Measurements from ENCODE around the gene TMC7. TPM values are rescaled to one million over a fixed set of nuclear protein-coding genes. Genes with fewer than 3 reads are reported as not detected.

Gene TMC7
- total and polyA plus RNA-seq, 9 donors: 0.15 to 1.1 (median 0.35) TPM; not detected in 1

DNA sequence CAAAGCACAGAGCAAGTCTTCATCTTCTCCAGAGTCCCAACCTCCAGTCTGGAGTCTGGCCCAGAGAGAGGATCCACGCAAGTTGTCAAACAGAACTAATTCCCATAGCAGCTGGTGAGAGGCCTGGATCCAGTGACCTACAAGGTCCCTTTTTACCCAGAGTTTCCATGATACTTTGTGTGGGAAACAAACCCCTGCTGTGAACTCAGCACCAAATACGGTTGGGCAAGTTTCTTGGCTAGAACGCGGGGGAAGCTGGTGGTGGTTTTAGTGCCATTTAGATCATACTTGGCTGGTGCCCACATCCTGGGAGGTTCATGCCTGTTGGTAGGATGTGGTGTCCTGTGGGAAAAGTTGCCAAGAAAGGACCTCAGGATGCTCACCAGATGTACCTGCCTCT, 18.1 kb downstream of the TMC7 start:
- H3K36me3 ChIP-seq: no peaks in the 10 kb centered on the region
- 65 to 82% (median 74%) methylated on average over 4 of the region's 4 CpGs for WGBS, 3 donors
- TF ChIP-seq, protein P1, sequence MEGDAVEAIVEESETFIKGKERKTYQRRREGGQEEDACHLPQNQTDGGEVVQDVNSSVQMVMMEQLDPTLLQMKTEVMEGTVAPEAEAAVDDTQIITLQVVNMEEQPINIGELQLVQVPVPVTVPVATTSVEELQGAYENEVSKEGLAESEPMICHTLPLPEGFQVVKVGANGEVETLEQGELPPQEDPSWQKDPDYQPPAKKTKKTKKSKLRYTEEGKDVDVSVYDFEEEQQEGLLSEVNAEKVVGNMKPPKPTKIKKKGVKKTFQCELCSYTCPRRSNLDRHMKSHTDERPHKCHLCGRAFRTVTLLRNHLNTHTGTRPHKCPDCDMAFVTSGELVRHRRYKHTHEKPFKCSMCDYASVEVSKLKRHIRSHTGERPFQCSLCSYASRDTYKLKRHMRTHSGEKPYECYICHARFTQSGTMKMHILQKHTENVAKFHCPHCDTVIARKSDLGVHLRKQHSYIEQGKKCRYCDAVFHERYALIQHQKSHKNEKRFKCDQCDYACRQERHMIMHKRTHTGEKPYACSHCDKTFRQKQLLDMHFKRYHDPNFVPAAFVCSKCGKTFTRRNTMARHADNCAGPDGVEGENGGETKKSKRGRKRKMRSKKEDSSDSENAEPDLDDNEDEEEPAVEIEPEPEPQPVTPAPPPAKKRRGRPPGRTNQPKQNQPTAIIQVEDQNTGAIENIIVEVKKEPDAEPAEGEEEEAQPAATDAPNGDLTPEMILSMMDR (IDR thresholded peaks at IDR 0.05): no peak
- no peak for TF ChIP-seq EP300 (IDR thresholded peaks at IDR 0.05)
- TF ChIP-seq POLR2A (IDR thresholded peaks at IDR 0.05): no peak
- no peak overlapping the region for H3K27ac ChIP-seq
- H3K9me3 ChIP-seq: no peaks in the 10 kb centered on the region
- no peaks in the 10 kb centered on the region for H3K4me1 ChIP-seq (ENCODE audit: insufficient read depth)
- DNase-seq: no peak
- no peak overlapping the region for H3K4me3 ChIP-seq
- no peaks in the 10 kb centered on the region for H3K27me3 ChIP-seq
- intact Hi-C loops (cut with DNase I): no loop called here

DNA sequence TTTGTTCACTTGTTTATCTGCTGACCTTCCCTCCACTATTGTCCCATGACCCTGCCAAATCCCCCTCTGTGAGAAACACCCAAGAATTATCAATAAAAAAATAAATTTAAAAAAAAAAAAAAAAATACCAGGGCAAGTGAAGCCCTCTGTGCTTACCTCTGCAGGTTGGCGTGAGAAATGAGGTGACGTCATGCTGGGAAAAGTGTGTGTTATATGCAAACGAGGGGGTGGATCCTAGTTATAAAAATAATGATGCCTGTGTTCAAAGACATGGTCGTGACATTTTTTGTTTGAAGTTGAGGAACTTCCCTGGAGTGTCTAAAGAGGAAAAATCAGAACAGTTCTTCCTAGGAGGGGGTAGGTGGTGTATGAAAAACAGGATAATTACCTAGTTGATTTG, 20.2 kb downstream of the TMC7 start:
- WGBS, 3 donors: 60 to 74% (median 66%) methylated on average over 4 of the region's 4 CpGs
- no peak for TF ChIP-seq EP300 (IDR thresholded peaks at IDR 0.05)
- TF ChIP-seq, protein P1 (IDR thresholded peaks at IDR 0.05): no peak
- TF ChIP-seq POLR2A (IDR thresholded peaks at IDR 0.05): no peak
- Histone ChIP-seq H3K27ac (no peak overlapping the region), H3K4me1 (ENCODE audit: insufficient read depth) (no peaks in the 10 kb centered on the region), H3K4me3 (no peak overlapping the region), H3K9me3 (no peaks in the 10 kb centered on the region), H3K27me3 (no peaks in the 10 kb centered on the region), H3K36me3 (no peaks in the 10 kb centered on the region)
- intact Hi-C loops (cut with DNase I): no loop called here
- no peak for DNase-seq

DNA sequence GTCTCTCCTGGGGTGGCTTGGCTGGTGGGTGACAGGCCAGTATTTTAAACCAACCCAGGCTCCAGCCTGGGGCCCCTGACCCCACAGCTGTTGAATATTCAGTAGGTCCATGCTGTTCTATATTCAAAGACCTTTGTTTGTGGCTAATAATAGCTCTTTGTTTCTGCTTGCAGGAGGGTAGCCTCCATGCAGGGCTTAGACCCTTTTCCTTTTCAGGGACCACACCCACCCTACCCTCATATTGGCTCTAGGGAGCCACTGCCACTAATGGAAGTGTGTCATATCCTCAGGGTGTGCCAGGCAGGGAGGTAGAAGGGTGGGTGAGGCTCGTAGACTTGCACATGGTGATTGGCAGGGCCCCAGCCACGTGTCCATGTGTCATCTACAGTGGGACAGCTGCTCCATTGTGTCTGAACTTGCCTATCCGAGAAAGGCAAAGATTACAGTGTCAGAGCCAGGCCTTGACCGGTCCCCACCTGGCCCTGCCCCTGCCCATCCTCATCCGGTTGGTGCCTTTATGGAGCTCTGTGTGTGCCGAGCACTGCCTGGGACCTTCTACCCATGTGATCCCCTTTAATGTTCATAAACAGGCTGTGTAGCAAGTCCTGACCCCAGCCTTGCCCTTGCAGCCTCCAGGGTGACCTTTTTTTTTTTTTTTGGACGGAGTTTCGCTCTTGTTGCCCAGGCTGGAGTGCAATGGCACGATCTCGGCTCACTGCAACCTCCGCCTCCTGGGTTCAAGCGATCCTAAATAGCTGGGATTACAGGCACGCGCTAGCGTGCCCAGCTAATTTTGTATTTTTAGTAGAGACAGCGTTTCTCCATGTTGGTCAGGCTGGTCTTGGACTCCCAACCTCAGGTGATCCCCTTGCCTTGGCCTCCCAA, 22.1 kb downstream of the TMC7 start:
- Histone ChIP-seq H3K27me3 (no peaks in the 10 kb centered on the region), H3K36me3 (no peaks in the 10 kb centered on the region), H3K4me3 (no peak overlapping the region), H3K9me3 (peaks cover 0 to 4% of the 10 kb centered on the region in 2 donors), H3K27ac (no peak overlapping the region), H3K4me1 (ENCODE audit: insufficient read depth) (no peaks in the 10 kb centered on the region)
- TF ChIP-seq EP300 (IDR thresholded peaks at IDR 0.05) (no peak), POLR2A (IDR thresholded peaks at IDR 0.05) (no peak)
- TF ChIP-seq, protein P1 (IDR thresholded peaks at IDR 0.05): no peak
- intact Hi-C loops (cut with DNase I): no loop called here
- no peak for DNase-seq
- 77 to 81% (median 79%) methylated on average over 16 of the region's 16 CpGs for WGBS, 3 donors

DNA sequence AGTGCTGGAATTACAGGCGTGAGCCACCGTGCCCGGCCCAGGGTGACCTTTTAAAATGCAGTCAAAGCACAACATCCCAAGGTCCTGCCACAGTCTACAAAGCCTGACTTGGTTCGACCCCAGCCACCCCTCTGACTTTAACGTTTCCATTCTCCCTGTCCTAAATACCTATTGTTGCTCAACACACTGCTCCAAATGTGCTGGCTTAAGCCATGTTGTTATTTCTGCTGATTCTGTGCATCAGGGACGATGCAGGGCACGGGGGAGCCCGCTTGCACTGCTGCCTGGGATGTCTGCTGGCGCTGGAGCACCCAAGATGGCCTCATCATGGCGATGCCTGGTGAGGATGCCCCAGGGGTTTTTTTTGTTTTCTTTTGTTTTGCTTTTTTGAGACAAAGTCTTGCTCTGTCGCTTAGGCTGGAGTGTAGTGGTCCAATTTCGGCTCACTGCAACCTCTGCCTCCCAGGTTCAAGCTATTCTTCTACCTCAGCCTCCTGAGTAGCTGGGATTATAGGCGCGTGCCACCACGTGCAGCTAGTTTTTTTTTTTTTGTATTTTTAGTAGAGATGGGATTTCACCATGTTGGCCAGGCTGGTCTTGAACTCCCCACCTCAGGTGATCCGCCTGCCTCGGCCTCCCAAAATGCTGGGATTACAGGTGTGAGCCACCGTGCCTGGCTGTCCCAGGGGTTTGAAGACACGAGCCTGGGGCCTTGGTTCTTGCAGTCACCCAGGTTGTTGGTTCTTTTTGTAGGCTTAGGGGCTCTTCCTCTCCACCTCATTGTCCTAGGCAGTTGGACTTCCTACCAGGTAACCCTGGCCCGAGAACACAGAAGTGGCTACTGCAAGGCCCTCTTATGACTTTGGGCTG, 22.9 kb downstream of the TMC7 start:
- Histone ChIP-seq H3K27me3 (no peaks in the 10 kb centered on the region), H3K4me1 (ENCODE audit: insufficient read depth) (no peaks in the 10 kb centered on the region), H3K36me3 (no peaks in the 10 kb centered on the region), H3K9me3 (peaks cover 0 to 4% of the 10 kb centered on the region in 2 donors), H3K4me3 (no peak overlapping the region), H3K27ac (no peak overlapping the region)
- intact Hi-C loops (cut with DNase I): no loop called here
- no peak for DNase-seq
- WGBS, 3 donors: 85 to 93% (median 89%) methylated on average over 20 of the region's 20 CpGs
- TF ChIP-seq, protein P1 (IDR thresholded peaks at IDR 0.05): no peak
- TF ChIP-seq EP300 (IDR thresholded peaks at IDR 0.05) (no peak), POLR2A (IDR thresholded peaks at IDR 0.05) (no peak)

All from ovary (tissue), 9 donors.